Thoracic aorta (tissue), 2 donors: Measurements from ENCODE around the gene ZNFX1. TPM values are rescaled to one million over a fixed set of nuclear protein-coding genes. Genes with fewer than 3 reads are reported as not detected.
"Not testable (repeated sequence)": the region's sequence is repeated elsewhere in the genome, so short reads cannot be mapped to it uniquely, and the experiment has no call there.

ENCODE experiments used
- ATAC-seq: fragments of 150-250 bp; one replicate; pipeline ENCODE4 v1.8.0; 2017; ENCODE audit warnings: low read depth; ENCODE audit not compliant: insufficient number of reproducible peaks, low FRiP score
- DNase-seq: peaks from one replicate; pipeline ENCODE4 v3.0.0-alpha.2; 2020; ENCODE audit warnings: low spot score
- H3K27ac ChIP-seq, 2 donors: fragments of 200-600 bp; sonication (generic); 1 replicate in 1 of 2; 2 replicates in 1 of 2; pipeline ENCODE4 v1.5.1; 2016; ENCODE audit warnings: mild to moderate bottlenecking in 2 of 2, moderate library complexity in 2 of 2
- H3K27me3 ChIP-seq: fragments of 200-600 bp; sonication (generic); replicated peaks from 2 replicates; pipeline ENCODE4 v1.6.0; 2016; ENCODE audit warnings: mild to moderate bottlenecking; ENCODE audit not compliant: insufficient read depth
- H3K36me3 ChIP-seq: fragments of 200-600 bp; sonication (generic); one replicate; pipeline ENCODE4 v1.5.1; 2016
- H3K4me1 ChIP-seq, 2 donors: fragments of 200-600 bp; sonication (generic); 1 replicate in 1 of 2; 2 replicates in 1 of 2; pipeline versions ENCODE4 v1.5.1 to v1.6.0; 2016; ENCODE audit warnings: low read depth in 2 of 2, mild to moderate bottlenecking in 1 of 2; ENCODE audit not compliant: control insufficient read depth in 1 of 2
- H3K4me3 ChIP-seq: fragments of 200-600 bp; sonication (generic); 2 replicates; pipeline ENCODE4 v1.5.1; 2016; ENCODE audit warnings: mild to moderate bottlenecking
- H3K9me3 ChIP-seq: fragments of 200-600 bp; sonication (generic); 2 replicates; pipeline ENCODE4 v1.5.1; 2016
- total RNA-seq, 2 donors: library from RNA; depleted of rRNA; stranded (reverse); fragments of >200 nt; gene quantifications; one replicate each; pipeline versions ENCODE4 v1.1.0 to v1.2.3, GENCODE V29; 2016
- TF ChIP-seq, protein P1 (sequence below): fragments of 200-600 bp; sonication (generic); IDR thresholded peaks from one replicate; pipeline ENCODE4 v1.5.1; 2019; ENCODE audit warnings: antibody characterized with exemption

Gene ZNFX1
- total RNA-seq, 2 donors from 2014 or later, result 65.3 to 74.7 TPM

DNA sequence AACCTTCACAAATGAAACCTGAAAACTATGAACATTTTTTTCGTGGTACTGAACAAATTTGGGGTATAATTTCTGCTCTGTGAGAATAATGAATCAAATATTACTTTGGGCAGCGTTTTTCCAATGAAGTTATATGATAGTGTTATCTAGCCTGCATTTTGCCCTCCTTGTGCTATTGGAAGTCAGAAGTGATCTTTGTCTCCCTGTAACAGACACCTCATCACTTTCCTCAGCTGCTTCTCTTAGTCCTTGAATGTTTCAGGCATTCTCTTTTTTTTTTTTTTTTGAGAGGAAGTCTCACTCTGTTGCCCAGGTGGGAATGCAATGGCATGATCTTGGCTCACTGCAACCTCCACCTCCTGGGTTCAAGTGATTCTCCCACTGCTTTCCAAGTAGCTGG lies 48.5 kb downstream of the ZNFX1 start:
- peaks cover 68% of the 10 kb centered on the region for H3K36me3 ChIP-seq
- TF ChIP-seq, protein P1, sequence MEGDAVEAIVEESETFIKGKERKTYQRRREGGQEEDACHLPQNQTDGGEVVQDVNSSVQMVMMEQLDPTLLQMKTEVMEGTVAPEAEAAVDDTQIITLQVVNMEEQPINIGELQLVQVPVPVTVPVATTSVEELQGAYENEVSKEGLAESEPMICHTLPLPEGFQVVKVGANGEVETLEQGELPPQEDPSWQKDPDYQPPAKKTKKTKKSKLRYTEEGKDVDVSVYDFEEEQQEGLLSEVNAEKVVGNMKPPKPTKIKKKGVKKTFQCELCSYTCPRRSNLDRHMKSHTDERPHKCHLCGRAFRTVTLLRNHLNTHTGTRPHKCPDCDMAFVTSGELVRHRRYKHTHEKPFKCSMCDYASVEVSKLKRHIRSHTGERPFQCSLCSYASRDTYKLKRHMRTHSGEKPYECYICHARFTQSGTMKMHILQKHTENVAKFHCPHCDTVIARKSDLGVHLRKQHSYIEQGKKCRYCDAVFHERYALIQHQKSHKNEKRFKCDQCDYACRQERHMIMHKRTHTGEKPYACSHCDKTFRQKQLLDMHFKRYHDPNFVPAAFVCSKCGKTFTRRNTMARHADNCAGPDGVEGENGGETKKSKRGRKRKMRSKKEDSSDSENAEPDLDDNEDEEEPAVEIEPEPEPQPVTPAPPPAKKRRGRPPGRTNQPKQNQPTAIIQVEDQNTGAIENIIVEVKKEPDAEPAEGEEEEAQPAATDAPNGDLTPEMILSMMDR, result no peak
- no peak for ATAC-seq

DNA sequence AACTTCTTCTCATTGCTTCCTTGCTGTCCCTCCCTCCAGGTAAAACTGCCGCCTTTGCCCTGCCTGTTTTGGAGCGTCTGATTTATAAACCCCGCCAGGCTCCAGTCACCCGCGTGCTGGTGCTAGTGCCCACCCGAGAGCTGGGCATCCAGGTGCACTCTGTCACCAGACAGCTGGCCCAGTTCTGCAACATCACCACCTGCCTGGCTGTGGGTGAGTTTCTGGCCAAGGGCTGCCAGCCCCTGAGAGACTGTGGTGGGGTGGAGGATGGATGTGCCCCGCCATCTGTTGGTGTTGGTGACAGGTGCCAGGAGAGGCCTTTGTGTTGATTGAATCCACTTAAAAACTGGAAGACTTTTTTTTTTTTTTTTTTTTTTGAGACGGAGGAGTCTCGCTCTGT lies 49.2 kb downstream of the ZNFX1 start:
- H3K9me3 ChIP-seq, result no peaks in the 10 kb centered on the region
- H3K36me3 ChIP-seq, result peaks cover 67% of the 10 kb centered on the region
- no peak overlapping the region for H3K27ac ChIP-seq
- H3K4me1 ChIP-seq, result no peaks in the 10 kb centered on the region
- DNase-seq, result no peak
- H3K4me3 ChIP-seq, result no peak overlapping the region
- no peak for ATAC-seq
- TF ChIP-seq, protein P1, result no peak
- no peaks in the 10 kb centered on the region for H3K27me3 ChIP-seq

More for the DNA sequence above, 48.5 kb downstream of the ZNFX1 start:
- Histone ChIP-seq H3K27ac (no peak overlapping the region), H3K27me3 (no peaks in the 10 kb centered on the region), H3K9me3 (no peaks in the 10 kb centered on the region), H3K4me1 (no peaks in the 10 kb centered on the region), H3K4me3 (no peak overlapping the region)
- no peak for DNase-seq

DNA sequence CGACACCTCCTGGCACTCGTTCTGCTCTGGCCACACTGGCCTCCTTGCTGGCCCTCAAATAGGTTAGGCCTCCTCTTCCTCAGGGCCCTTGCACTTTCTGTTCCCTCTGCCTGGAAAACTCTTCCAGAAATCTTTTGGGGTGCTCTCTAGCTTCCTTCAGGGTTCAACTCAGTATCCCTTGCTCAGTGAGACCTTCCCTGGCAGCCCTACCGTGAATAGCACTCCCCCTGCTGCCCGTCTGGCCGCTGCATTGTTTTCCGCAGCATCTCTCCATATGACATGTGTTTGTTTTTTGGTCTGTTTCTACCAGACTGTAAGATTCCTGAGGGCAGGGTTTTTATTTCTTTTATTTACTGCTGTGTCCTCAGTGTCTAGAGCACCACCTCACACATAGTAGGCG lies 52.0 kb downstream of the ZNFX1 start:
- Histone ChIP-seq H3K4me1 (no peaks in the 10 kb centered on the region), H3K4me3 (no peak overlapping the region), H3K36me3 (peaks cover 58% of the 10 kb centered on the region), H3K9me3 (no peaks in the 10 kb centered on the region), H3K27ac (no peak overlapping the region), H3K27me3 (no peaks in the 10 kb centered on the region)
- TF ChIP-seq, protein P1, result no peak
- no peak for DNase-seq
- no peak for ATAC-seq

DNA sequence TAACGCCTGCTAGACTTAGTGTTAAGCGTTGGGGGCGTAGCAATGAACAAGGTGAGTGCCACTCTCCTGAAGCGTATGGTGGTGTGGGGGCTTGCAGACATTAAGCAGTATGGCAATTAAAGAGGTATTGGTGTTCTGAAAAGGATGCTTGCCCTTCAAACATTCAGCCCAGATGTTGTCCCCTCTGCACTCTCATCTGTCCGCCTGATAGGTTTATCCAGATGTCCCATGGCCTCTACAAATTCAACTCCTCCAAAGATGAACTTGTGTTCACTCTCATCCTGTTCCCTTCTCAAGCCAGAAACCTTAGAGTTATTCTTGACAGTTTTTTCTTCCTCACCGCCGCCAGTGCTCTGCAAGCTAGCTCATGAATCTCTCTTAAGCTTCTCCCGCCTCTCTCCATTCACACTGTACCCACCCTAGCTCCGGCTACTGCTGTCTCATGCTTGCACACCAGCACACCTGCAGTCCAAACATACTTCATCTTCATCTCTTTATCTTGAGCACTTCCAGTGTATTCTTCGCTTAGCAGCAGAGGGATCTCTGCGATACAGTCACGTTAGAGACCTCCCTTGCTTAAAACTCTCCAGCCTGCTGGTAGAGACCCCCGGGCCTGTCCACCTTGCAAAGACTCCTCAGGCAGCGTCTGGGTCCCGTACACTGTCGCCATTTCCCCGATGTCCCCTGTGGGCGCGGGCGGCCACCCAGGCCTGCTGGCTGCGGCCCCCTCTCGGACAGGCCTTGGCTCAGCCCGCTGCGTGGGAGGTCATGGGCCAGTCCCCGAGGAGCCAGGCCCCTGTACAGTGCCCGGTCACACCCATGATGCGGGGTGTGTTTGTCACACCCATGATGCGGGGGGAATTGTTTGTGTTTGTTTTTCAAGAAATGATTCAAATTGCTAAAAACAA lies 57.7 kb downstream of the ZNFX1 start:
- DNase-seq (no peak), ATAC-seq (no peak)
- Histone ChIP-seq H3K9me3 (no peaks in the 10 kb centered on the region), H3K27me3 (no peaks in the 10 kb centered on the region), H3K36me3 (peaks cover 25% of the 10 kb centered on the region), H3K27ac (peak overlapping the region; percentile 71 to 72), H3K4me3 (peak overlapping the region; percentile 89), H3K4me1 (peaks cover 4 to 14% of the 10 kb centered on the region in 2 donors)
- TF ChIP-seq, protein P1, result no peak

DNA sequence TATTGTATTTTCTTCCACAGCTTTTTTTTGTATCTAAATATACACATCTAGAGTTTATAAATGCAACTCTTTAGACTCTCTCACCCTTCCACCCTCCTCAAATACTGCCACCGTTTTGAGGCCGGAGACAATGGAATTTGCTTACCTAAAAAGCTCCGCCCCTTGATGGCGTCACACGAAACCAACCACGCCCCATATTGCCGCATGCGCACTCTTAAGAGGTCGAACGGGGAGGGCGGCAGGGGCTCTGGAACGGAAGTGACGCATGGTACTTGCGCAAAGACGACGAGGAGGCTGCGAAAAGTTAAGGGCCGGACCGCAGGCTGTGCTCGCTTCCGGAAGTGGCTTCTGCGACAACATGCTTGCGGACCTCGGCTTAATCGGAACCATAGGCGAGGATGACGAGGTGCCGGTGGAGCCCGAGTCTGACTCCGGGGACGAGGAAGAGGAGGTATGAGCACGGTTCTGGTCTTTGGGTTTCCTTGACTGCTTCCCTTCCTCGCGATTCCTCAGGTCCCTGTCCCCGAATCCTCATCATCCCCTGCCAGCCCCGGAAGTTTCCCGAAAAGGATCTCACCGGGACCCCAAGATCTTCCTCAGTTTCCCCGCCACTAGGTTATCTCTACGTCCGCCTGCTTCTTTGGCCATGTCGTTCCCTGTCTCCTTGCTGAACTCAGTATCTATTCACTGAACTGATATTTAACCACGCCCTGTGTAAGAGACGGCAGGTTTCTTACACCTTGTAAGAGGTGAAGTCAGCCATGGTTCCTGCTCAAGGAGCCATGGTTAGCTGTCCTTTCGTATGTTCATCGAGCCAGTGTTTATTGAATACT lies 58.5 kb downstream of the ZNFX1 start, which contains the start of gene DDX27:
Gene DDX27 (plus strand): TSS at position 326 of the 833 bp plus-strand sequence. CDS start 33 bp downstream, at position 359.
- peak; percentile 97 for ATAC-seq
- H3K27me3 ChIP-seq, result no peaks in the 10 kb centered on the region
- TF ChIP-seq, protein P1, result no peak
- no peaks in the 10 kb centered on the region for H3K9me3 ChIP-seq
- H3K36me3 ChIP-seq, result peaks cover 17% of the 10 kb centered on the region
- peak within 1 kb of the TSS; percentile 71 to 72 for H3K27ac ChIP-seq
- peak; percentile 83 for DNase-seq
- H3K4me1 ChIP-seq, result peaks cover 4 to 14% of the 10 kb centered on the region in 2 donors
- peak within 1 kb of the TSS; percentile 89 for H3K4me3 ChIP-seq

DNA sequence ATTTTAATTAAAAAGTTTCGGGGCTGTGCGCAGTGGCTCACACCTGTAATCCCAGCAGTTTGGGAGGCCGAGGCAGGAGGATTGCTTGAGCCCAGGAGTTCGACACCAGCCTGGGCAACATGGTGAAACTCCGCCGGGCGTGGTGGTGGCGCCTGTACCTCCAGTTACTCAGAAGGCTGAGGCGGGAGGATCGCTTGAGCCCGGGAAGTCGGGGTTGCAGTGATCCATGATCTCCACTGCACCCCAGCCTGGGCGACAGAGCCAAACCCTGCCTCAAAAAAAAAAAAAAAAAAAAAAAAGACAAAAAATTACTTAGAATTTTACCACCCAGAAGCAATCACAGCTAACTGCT lies 59.1 kb downstream of the ZNFX1 start:
- peak overlapping the region; percentile 89 for H3K4me3 ChIP-seq
- not testable (repeated sequence) for ATAC-seq, H3K9me3 ChIP-seq, H3K27me3 ChIP-seq, DNase-seq
- H3K4me1 ChIP-seq, result peaks cover 4 to 14% of the 10 kb centered on the region in 2 donors
- H3K27ac ChIP-seq, result peak overlapping the region; percentile 2 to 71
- H3K36me3 ChIP-seq, result peaks cover 13% of the 10 kb centered on the region
